Ovary (tissue), 9 donors: Measurements from ENCODE around the gene GALK1. TPM values are rescaled to one million over a fixed set of nuclear protein-coding genes. Genes with fewer than 3 reads are reported as not detected.
"Not testable (repeated sequence)": the region's sequence is repeated elsewhere in the genome, so short reads cannot be mapped to it uniquely, and the experiment has no call there.

Source experiments
- DNase-seq, 5 donors: peaks; one replicate each; pipeline ENCODE4 v3.0.0-alpha.2; 2019 to 2020
- H3K27ac ChIP-seq, 2 donors: fragments of 200-600 bp; one replicate each; pipeline versions ENCODE4 v1.5.1 to v1.8.0; 2019 to 2022
- H3K27me3 ChIP-seq: fragments of 200-600 bp; one replicate; pipeline ENCODE4 v1.8.0; 2022
- H3K36me3 ChIP-seq: fragments of 200-600 bp; sonication (generic); one replicate; pipeline ENCODE4 v1.5.1; 2019
- H3K4me1 ChIP-seq: one replicate; pipeline ENCODE4 v1.8.1; 2013; ENCODE audit warnings: mild to moderate bottlenecking, moderate library complexity; ENCODE audit not compliant: insufficient read depth
- H3K4me3 ChIP-seq: fragments of 200-600 bp; sonication (generic); one replicate; pipeline ENCODE4 v1.5.1; 2017
- H3K9me3 ChIP-seq, 2 donors: fragments of 200-600 bp in 1 of 2; sonication (generic) in 1 of 2; one replicate each; pipeline versions ENCODE4 v1.5.1 to v1.8.1; 2013 to 2019; ENCODE audit warnings: mild to moderate bottlenecking in 1 of 2, moderate library complexity in 1 of 2
- EP300 ChIP-seq: sonication (generic); formaldehyde crosslinking; IDR thresholded peaks from one replicate; pipeline ENCODE4 v1.6.1; 2017; ENCODE audit warnings: antibody characterized with exemption
- POLR2A ChIP-seq: fragments of 450-650 bp; IDR thresholded peaks from one replicate; pipeline ENCODE4 v1.6.1; 2017; ENCODE audit warnings: antibody characterized with exemption, mild to moderate bottlenecking, moderate library complexity
- WGBS, 3 donors: extraction: QIAGEN DNeasy Blood & Tissue Kit in 1 of 3; methylation state at CpG; one replicate each; pipeline versions ENCODE4 v1.1.5 to v1.1.7; 2013 to 2017; 5-methylcytosine and 5-hydroxymethylcytosine counted together
- intact Hi-C, 4 donors: fragments of 100-400 bp; cut with DNase I; formaldehyde crosslinking; loops; one replicate each; pipeline versions ENCODE4 v1.11.0 to v1.15.1; 2022 to 2023
- polyA plus RNA-seq, 2 donors: library from polyadenylated mRNA; stranded (reverse); fragments of 200-250 nt in 1 of 2; fragments of 350-450 nt in 1 of 2; fragmentation: Illumina TruSeq in 1 of 2; extraction: RNeasy Lipid Tissue Mini Kit (QIAGEN cat#74804) in 1 of 2; gene quantifications; one replicate each; pipeline ENCODE4 v1.2.3, GENCODE V29; 2013 to 2014
- total RNA-seq, 7 donors: library from RNA; depleted of rRNA in 2 of 7; stranded (reverse); fragments of >200 nt in 2 of 7; fragmentation: NEBNext Ultra II Directional in 3 of 7; extraction: Animal tissue kit (Norgen Biotek cat#: 25700) in 3 of 7; gene quantifications; one replicate each; pipeline versions ENCODE4 v1.1.0 to v1.2.4, GENCODE V29; 2016 to 2023
- TF ChIP-seq, protein P1 (sequence below), 3 donors: fragments of 450-650 bp in 2 of 3; fragments of 200-600 bp in 1 of 3; IDR thresholded peaks; one replicate each; pipeline versions ENCODE4 v1.5.1 to v1.8.0; 2016 to 2022; ENCODE audit warnings: antibody characterized with exemption in 3 of 3, mild to moderate bottlenecking in 1 of 3
- donor health status: DM: no; HTN: no; CAD: no; lungs with moderate emphysema.
- donor health status: DM: no; HTN: no; CAD: no.
- donor health status: Bipolar disorder and iron deficiency.
- donor health status: DM: yes; HTN: yes; CAD: no.
- donor health status: DM: no; HTN: no; CAD: no.
- donor health status: DM: yes; HTN: yes; CAD: no.

The GALK1 gene
- total and polyA plus RNA-seq, 9 donors: 0.33 to 35.1 (median 27.5) TPM

GRCh38 chr17:75783069-75783783 lies 18.2 kb upstream of the GALK1 start:
- DNase-seq: no peak
- no peaks in the 10 kb centered on the region for H3K27me3 ChIP-seq
- intact Hi-C loops: no loop called here
- peak overlapping the region; percentile 100 for H3K27ac ChIP-seq
- no peaks in the 10 kb centered on the region for H3K36me3 ChIP-seq
- no peak overlapping the region for H3K4me3 ChIP-seq
- TF ChIP-seq, protein P1, sequence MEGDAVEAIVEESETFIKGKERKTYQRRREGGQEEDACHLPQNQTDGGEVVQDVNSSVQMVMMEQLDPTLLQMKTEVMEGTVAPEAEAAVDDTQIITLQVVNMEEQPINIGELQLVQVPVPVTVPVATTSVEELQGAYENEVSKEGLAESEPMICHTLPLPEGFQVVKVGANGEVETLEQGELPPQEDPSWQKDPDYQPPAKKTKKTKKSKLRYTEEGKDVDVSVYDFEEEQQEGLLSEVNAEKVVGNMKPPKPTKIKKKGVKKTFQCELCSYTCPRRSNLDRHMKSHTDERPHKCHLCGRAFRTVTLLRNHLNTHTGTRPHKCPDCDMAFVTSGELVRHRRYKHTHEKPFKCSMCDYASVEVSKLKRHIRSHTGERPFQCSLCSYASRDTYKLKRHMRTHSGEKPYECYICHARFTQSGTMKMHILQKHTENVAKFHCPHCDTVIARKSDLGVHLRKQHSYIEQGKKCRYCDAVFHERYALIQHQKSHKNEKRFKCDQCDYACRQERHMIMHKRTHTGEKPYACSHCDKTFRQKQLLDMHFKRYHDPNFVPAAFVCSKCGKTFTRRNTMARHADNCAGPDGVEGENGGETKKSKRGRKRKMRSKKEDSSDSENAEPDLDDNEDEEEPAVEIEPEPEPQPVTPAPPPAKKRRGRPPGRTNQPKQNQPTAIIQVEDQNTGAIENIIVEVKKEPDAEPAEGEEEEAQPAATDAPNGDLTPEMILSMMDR (IDR thresholded peaks at IDR 0.05): peak in 2 of 3 donors; percentile 79 to 92
- no peak for TF ChIP-seq EP300
- no peak for TF ChIP-seq POLR2A
- WGBS, 3 donors: 9 to 18% (median 12%) methylated on average over 6 of the region's 6 CpGs
- H3K9me3 ChIP-seq: no peaks in the 10 kb centered on the region
- peaks cover 14% of the 10 kb centered on the region for H3K4me1 ChIP-seq

DNA sequence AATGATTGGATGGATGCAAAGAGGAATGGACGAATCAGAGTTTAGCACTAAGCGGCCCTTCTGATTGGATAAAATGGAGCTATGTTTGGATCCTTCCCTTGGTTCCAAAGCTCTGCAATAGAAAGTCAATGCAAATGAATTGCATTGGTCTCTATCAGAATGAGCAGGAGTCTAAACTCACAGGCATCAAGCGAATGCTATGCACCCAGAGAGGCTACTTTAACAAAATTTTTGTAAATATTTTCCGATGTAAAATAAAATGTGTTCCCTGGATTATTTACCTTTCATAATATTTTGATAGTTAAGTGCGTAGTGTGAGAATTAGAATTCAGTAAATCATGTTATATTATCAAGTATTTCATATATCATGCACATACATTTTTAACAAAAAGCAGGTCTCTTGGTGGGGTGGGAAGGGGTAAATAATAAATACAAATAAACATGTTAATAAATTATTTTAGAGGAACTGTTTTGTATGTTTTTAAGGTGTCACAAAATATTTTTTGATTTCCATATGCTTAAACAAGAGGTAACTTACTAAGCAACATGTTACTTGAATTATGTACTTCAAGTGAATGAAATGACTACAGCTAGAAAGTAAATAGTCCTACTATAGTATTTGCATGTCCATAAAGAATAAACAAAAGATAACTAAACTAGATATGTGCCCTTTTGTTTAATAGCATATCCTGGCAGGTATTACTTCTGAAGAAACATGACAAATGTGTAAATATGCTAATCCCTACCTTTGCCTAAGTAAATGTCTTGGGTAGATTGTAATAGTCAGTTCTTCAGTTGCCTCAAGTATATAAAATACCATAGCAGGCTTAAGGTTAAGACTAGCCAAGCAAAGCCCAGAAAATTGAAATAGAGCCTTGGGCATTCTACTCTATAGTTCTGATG lies 15.2 kb upstream of the GALK1 start:
- no peak overlapping the region for H3K4me3 ChIP-seq
- peak overlapping the region in 1 of 2 donors; percentile 39 for H3K27ac ChIP-seq
- H3K4me1 ChIP-seq: peaks cover 9% of the 10 kb centered on the region
- intact Hi-C loops: loop anchor here in 1 of 4 donors (10.0 kb wide), 1 partner anchor 95 kb away; the partner anchor contains the start of gene TRIM47
- no peaks in the 10 kb centered on the region for H3K27me3 ChIP-seq
- no peaks in the 10 kb centered on the region for H3K36me3 ChIP-seq
- TF ChIP-seq, protein P1 (IDR thresholded peaks at IDR 0.05): no peak
- TF ChIP-seq EP300 (no peak), POLR2A (no peak)
- no peaks in the 10 kb centered on the region for H3K9me3 ChIP-seq
- WGBS, 3 donors: 18 to 21% (median 20%) methylated on average over 5 of the region's 5 CpGs
- DNase-seq: no peak

GRCh38 chr17:75779250-75779986 lies 14.4 kb upstream of the GALK1 start:
- intact Hi-C loops: loop anchor here in 1 of 4 donors (10.0 kb wide), 1 partner anchor 95 kb away; the partner anchor contains the start of gene TRIM47
- TF ChIP-seq, protein P1 (IDR thresholded peaks at IDR 0.05): peak in 1 of 3 donors; percentile 43
- TF ChIP-seq EP300 (peak; percentile 90), POLR2A (peak; percentile 100)
- no peaks in the 10 kb centered on the region for H3K27me3 ChIP-seq
- H3K4me3 ChIP-seq: peak overlapping the region; percentile 87
- H3K4me1 ChIP-seq: peaks cover 13% of the 10 kb centered on the region
- no peaks in the 10 kb centered on the region for H3K36me3 ChIP-seq
- no peaks in the 10 kb centered on the region for H3K9me3 ChIP-seq
- H3K27ac ChIP-seq: peak overlapping the region; percentile 93 to 95
- 0 to 1% (median 0%) methylated on average over 73 to 84 of the region's 84 CpGs for WGBS, 3 donors
- DNase-seq: peak; percentile 96 to 98 (median 98)

DNA sequence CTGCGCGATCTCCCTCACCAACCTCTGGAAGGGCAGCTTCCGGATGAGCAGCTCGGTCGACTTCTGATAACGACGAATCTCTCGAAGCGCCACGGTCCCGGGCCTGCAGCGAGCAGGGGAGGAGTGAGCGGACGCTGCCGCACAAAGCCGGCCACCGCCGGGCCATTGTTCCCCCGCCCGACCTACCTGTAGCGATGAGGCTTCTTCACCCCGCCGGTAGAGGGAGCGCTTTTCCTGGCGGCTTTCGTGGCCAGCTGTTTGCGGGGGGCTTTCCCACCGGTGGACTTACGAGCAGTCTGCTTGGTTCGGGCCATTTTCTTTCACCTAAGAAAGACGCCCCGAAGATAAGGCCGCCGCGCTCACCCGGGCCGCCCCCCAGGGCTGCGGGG lies 13.9 kb upstream of the GALK1 start:
- no peaks in the 10 kb centered on the region for H3K36me3 ChIP-seq
- no peak for TF ChIP-seq EP300
- TF ChIP-seq, protein P1 (IDR thresholded peaks at IDR 0.05): peak in 2 of 3 donors; percentile 20 to 45
- TF ChIP-seq POLR2A: peak; percentile 11
- H3K4me1 ChIP-seq: peaks cover 12% of the 10 kb centered on the region
- peak overlapping the region; percentile 87 for H3K4me3 ChIP-seq
- H3K27ac ChIP-seq: peak overlapping the region; percentile 93 to 95
- intact Hi-C loops: loop anchor here in 1 of 4 donors (10.0 kb wide), 1 partner anchor 96 kb away; the partner anchor contains the start of gene TRIM47
- no peaks in the 10 kb centered on the region for H3K27me3 ChIP-seq
- DNase-seq: no peak
- H3K9me3 ChIP-seq: no peaks in the 10 kb centered on the region
- 0 to 1% (median 0%) methylated on average over 31 to 38 of the region's 38 CpGs for WGBS, 3 donors

DNA sequence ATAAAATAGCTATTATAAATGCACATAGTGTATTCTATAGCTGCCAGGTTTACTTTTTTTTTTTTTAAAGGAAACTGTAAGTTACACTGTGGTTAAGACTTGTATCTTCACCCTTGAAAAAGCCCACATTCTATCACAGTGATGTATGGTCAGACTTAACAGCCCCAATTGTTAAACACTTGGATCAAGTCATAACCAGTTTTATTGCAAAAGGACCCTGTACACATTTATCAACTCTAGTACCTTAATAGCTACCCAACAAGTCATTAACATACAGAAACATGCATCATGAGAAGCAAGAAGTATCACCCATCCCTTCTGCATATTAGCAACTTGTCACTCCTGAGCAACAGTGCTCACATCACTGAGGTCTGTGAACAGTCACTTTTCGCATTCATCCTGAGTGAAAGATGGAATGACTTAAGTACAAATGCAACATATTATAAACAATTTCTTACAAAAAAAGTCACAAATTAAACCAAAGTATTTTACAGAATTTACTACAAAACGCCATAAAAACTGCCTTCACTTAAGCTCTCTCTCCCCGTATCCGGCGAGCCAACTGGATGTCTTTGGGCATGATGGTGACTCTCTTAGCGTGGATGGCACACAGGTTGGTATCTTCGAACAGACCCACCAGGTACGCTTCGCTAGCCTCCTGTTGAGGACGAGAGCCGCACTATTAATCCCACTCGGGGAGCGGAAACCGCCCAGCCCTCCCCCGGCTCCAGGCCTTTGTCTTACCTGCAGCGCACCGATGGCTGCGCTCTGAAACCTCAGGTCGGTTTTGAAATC lies 13.3 kb upstream of the GALK1 start:
- Histone ChIP-seq H3K27ac (peak overlapping the region; percentile 93 to 95), H3K4me3 (peak overlapping the region; percentile 87), H3K4me1 (peaks cover 11% of the 10 kb centered on the region)
- DNase-seq, H3K9me3 ChIP-seq, H3K36me3 ChIP-seq, H3K27me3 ChIP-seq: not testable (repeated sequence)
- 0 to 1% (median 0%) methylated on average over 18 to 19 of the region's 19 CpGs for WGBS, 3 donors
- intact Hi-C loops: loop anchor here in 1 of 4 donors (10.0 kb wide), 1 partner anchor 97 kb away; the partner anchor contains the start of gene TRIM47
